Stimulated activated CD8-positive, alpha-beta memory T cell treated with anti-CD3 and anti-CD28 coated beads, Interleukin-7, amount 100 ng/mL, for 24 hours (primary cell): ENCODE data around the gene ENKD1.

Experiments used
- DNase-seq: peaks from one replicate; pipeline ENCODE4 v3.0.0-alpha.2; 2020; ENCODE audit warnings: low read depth

The ENKD1 gene

GRCh38 chr16:67663877-67664222 is 2.7 kb downstream of the ENKD1 start:
- no peak for DNase-seq

- DNase-seq: no peak
Measured at GRCh38 chr16:67663151-67663876, 3.2 kb downstream of the ENKD1 start.

- DNase-seq: no peak
Measured at GRCh38 chr16:67662653-67663010, 3.9 kb downstream of the ENKD1 start.

GRCh38 chr16:67661886-67662652 is 4.5 kb downstream of the ENKD1 start:
- no peak for DNase-seq

- DNase-seq: no peak
Measured at GRCh38 chr16:67661101-67661761, 5.3 kb downstream of the ENKD1 start.

DNA sequence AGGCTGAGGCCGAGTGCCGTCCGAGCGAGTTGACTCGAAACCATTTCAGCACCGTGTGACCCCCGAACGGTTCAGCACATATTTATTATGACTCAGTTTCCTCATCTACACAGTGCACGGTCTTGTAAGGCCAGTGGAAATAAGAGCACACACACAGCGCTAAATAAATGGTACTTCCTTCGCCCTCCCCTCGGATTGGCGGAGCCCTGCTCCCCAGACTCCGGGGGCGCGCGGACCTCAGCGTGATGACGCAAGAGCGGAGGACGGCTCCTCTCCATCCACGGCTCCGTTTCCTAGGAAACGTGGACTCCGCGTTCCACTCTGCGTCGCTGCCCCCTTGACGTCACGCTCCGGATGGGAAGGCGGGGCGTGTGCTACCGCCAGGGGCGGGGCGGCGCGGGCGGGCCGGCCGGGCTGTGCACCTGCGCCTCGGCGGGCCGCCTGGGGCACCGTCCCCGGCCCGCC is 6.0 kb downstream of the ENKD1 start, which contains the start of gene PARD6A:
TSS of gene PARD6A (plus strand) at position 397 of the 465 bp plus-strand sequence. CDS start 79 bp downstream, outside the sequence.
- DNase-seq: peak; percentile 84

DNA sequence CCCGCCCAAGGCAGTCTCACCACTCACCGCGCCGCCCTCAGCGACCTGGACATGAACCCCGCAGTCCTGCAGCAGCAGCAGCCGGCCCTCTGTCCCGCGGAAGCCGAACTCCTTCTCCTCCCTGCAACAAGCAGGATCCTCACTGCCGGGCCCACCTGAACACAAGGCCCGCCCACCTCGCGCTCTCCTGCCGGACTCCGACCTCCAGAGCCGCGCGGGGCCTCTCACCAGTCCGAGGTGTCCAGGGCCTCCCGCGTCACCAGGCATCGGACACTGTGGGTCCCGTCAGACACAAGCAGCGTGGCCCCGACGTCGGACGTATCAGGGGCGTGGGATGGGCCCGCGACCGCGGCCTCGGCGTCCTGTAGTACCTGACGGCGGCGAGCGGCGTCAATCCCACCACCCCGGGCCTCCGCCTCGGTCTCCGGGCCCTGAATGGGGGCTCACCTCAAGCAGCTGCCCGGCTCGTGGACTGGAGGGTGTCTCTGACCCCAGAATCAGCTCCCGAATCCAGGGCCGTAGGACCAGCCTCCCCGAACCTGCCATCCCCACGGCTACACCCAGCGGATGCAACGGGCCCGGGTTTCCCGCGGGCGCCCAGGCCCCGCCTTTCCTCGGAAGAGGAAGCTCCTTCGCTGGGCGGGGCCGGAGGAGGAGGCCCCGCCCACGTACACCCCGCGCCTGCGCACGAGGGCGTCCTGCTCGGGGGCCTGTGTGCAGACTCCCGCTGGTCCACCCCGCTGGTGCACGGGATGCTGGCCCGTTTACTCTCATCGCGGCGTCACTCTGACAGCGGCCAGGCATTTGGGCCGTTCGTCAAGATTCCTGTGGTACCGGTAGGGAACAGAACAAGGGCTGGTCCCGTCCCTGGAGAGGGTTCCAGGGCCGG is 6.6 kb downstream of the ENKD1 start, which contains the start of gene ACD:
TSS of gene ACD (minus strand) at position 586 of the 889 bp plus-strand sequence. CDS start at position 546, 40 bp downstream.
- peak; percentile 86 for DNase-seq

DNA sequence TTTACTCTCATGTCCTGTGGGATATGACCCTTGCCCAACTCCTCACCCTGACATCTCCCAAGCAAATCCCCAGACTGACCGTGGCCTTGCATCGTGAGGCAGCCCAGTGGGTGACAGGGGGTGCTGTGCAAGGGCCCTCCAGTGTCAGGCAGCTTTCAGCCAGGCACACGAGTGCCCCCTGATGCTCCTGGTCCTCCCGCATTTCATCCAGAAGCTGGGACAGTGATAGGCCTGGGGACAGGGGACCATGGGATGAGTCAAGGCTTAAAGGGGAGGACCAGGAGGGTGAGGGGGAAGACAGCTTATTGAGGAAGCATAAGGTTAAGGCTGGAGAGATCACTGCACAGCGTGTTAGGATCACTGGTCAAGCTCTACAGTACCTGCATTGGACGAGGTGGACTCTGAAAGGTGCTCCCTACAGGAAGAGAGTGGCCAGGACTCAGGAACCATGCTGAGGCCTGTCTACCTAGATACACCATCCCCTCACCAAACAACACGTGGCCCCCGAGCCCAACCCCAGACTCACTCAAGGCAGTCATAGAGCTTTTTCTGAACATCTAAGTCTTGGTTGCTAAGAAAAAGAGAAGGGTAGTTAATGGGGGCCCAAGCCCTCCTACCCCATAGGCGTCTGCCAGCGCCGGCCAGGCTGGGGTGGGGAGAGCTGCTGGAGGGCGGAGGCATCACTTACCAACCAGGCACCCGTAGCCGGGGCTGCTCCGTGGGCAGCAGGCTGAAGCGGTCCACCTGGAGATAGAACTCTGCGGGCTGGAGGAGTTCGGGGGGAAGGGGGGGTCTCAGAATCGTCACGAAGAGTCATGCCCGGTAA is 7.5 kb downstream of the ENKD1 start:
- DNase-seq: no peak

DNA sequence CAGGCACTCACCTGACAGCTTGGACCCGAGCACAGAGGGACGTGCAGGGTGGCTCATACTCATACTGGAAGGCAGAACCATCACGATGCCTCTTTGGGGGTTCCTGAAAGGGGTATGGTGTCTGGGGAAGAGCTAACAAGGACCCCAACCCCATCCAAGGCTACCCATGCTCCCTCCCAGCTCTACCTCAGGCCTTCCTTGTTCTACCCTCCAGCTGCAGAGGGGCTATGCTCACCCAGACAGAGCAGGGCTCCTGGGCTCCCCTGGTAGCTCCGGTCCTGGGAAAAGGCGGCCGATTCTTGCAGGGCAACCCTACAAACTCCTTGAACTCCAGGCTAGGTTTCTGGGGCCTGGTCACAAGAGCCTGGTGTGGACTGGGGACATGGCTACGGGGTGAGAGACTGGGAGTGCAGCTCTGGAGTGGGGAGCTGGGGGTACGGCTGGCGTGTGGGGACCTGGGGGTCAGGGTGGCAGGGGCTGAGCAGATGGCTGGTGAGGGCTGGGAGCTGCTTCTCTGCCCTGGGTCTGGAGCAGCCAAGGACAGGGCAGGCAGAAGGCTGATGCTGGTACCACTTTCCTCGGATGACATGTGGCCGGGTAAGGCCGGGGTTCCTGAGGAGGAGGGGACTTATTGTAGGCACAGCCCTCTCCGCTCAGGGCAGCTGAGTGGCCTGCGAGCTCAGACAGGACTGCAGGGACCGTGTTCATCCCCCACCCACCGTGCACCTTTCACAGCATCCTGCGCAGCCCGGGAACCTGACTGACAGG is 8.6 kb downstream of the ENKD1 start:
- DNase-seq: no peak

GRCh38 chr16:67657017-67657608 is 9.4 kb downstream of the ENKD1 start:
- no peak for DNase-seq

- no peak for DNase-seq
Measured at GRCh38 chr16:67656344-67657016, 10.1 kb downstream of the ENKD1 start.

GRCh38 chr16:67655363-67655762 is 11.2 kb downstream of the ENKD1 start:
- DNase-seq: no peak

GRCh38 chr16:67654403-67654911 is 12.1 kb downstream of the ENKD1 start:
- no peak for DNase-seq

DNA sequence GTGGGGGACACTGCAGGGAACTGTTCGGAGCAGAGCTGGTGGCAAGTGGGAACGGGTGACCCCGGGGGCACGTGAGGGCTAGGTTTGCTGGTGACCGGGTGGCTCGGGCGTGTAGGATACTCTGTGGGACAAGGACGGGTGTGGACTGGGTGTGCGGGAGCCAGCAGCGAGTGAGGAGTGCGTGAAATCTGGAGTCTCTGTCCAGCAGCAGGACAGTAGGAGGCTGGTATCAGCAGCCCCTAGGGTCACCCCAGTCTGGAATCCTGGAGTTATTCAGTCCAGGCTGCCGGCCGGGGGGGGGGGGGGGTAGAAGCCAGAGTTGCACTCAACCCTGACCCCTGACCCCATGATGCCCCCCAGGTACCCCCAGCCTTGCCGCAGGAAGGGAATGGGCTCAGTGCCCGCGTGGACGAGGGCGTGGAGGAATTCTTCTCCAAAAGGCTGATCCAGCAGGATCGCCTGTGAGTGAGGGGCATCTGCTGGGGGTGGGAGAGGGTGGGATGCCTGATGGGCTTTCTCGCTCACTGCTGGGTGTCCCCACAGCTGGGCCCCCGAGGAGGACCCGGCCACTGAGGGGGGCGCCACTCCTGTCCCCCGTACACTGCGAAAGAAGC is 12.7 kb downstream of the ENKD1 start:
- DNase-seq: no peak

DNA sequence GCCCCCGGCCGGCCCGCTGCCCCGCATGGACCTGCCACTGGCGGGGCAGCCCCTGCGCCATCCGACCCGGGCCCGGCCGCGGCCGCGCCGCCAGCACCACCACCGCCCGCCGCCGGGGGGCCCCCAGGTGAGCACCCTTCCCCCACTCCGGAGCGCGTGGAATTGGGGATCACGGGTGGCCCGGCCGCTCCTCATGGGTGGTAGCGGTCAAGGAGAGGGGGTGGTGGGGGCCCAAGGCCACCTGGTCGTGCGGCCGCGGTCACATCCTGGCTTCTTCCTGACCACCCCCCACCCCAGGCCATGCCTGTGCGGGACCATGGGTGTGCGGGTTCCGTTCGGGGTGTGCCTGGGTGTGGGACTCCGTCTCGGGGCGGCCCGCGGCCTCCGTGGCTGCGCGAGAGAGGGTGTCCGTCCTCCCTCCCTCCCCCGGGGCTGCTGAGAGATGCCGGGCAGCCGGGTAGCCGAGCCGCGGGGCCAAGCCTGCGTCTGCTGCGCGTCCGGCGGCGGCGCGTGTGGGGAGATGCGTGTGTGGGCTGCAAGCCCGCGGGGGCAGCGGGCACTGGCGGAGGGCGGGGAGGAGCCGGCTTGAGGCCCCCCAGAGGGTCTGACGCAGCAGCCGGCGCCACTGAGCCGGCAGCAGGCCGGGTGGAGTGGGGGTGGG is 13.3 kb downstream of the ENKD1 start:
- no peak for DNase-seq

DNA sequence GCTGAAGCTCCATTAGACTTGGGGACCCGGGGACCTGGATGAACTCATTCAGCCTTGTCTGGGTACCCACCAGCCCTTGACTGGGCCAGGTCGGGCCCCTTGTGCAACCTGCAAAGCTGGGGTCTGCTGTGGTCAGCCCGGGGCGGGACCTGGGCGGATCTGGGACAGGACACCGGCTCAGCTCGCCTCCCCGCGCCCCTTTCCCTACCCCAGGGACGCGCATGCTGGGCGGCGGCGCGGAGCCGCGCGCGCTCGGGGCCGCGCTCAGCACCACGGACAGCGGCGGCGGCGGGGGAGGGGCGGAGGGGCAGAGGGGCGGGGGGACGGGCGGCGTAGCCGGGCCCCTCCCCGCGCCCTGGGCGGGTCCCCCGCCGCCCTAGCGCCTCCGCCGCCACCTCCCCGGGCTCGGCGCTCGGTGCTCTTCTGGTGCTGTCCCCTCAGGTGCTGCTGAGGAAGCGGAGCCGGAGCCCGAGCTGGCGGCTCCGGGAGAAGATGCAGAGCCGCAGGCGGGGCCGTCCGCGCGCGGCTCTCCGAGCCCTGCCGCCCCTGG is 13.9 kb downstream of the ENKD1 start:
- DNase-seq: no peak

DNA sequence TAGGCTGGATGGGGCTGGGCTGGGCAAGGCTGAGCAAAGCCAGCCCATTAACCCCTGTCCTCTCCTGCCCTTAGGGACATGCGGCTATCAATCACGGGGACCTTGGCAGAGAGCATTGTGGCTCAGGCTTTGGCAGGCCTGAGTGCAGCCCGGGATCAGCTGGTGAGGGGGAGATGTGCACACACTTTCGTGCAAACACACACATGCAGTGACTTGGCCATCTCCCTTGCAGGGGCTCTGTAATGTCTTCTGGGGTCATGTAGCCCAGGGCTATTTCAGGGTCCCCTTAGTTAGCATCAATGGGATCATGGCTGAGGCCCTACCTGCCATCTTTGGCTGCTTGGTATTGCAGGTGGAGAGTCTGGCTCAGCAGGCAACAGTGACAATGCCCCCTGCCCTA is 14.7 kb downstream of the ENKD1 start:
- no peak for DNase-seq

GRCh38 chr16:67651039-67651438 is 15.5 kb downstream of the ENKD1 start:
- DNase-seq: no peak
